Neural progenitor cell (in vitro differentiated cells): ENCODE data around the gene CELSR2.

Experiments used
- EZH2 ChIP-seq: fragments of 200-600 bp; sonication (generic); IDR thresholded peaks from 2 replicates; pipeline ENCODE4 v1.6.1; 2017; ENCODE audit warnings: antibody characterized with exemption, mild to moderate bottlenecking, moderate library complexity
- EZH2phosphoT487 ChIP-seq: fragments of 200-600 bp; sonication (generic); IDR thresholded peaks from 2 replicates; pipeline ENCODE4 v1.6.1; 2017; ENCODE audit warnings: antibody characterized with exemption
- TF ChIP-seq, protein P1 (sequence below): fragments of 200-600 bp; sonication (generic); IDR thresholded peaks from 2 replicates; pipeline ENCODE4 v1.5.1; 2017; ENCODE audit warnings: antibody characterized with exemption, mild to moderate bottlenecking

DNA sequence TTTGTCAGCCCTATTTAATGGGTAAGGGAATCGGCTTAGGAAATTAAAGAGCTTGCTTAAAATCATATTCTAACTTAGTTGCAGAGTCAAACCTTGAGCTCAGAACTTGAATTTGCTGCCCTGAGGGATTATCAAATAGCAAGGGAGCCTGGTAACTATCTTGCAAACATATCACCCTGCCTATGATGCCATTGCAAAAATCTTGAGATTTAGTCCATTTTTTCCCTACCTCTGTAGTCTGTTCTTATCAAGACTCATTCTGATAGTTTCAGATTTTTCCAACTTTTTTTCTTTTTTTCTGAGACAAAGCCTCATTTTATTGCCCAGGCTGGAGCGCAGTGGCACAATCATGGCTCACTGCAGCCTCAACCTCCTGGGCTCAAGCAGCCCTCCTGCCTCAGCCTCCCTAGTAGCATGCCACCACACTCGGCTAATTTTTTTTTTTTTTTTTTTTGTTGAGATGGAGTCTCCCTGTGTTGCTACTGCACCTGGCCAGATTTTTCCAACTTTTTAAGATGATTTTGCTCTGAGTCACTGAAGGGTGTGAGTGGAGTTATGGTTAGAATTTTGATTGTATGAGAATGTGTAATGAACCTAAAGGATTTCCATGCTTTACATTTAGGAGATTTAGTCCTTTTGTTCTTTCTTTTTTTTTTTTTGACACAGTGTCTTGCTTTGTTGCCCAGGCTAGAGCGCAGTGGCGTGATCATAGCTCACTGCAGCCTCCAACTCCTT, 23.5 kb upstream of the CELSR2 start:
- TF ChIP-seq EZH2 (no peak), EZH2phosphoT487 (no peak)
- TF ChIP-seq, protein P1, sequence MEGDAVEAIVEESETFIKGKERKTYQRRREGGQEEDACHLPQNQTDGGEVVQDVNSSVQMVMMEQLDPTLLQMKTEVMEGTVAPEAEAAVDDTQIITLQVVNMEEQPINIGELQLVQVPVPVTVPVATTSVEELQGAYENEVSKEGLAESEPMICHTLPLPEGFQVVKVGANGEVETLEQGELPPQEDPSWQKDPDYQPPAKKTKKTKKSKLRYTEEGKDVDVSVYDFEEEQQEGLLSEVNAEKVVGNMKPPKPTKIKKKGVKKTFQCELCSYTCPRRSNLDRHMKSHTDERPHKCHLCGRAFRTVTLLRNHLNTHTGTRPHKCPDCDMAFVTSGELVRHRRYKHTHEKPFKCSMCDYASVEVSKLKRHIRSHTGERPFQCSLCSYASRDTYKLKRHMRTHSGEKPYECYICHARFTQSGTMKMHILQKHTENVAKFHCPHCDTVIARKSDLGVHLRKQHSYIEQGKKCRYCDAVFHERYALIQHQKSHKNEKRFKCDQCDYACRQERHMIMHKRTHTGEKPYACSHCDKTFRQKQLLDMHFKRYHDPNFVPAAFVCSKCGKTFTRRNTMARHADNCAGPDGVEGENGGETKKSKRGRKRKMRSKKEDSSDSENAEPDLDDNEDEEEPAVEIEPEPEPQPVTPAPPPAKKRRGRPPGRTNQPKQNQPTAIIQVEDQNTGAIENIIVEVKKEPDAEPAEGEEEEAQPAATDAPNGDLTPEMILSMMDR, result no peak
